ENCODE measurements around the gene CDPF1.

DNA sequence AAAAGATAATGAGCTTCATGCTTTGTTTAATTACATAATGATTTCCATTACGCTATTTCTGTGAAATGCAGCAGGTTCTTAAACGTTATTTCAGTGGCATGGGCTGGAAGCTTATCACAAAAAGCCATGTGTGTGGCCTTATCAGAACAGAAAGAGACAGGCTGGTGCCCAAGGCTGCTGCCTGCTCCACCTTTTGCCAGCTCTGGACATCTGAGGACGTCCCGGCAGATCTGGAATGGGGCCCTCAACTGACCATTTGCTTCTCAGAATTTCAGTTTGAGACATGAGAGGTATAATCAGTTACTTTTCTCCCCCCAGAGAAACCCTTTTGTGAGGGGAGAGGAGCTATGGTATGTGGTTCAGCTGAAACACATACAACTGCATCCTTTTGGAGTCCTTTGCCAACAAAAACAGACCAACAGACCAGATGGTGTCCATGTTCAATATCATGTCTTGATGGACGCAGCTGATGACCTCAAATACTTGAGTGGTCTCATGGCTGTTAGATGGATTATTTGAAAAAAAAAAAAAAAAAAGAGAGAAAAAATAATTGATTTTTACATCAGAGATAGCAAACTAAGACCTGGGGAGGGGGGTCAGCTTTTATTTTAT lies 8.6 kb downstream of the CDPF1 start:
- TF ChIP-seq TAF1 (IDR thresholded peaks at IDR 0.05; ENCODE audit: low read depth) = no peak
- TF ChIP-seq, protein P1, sequence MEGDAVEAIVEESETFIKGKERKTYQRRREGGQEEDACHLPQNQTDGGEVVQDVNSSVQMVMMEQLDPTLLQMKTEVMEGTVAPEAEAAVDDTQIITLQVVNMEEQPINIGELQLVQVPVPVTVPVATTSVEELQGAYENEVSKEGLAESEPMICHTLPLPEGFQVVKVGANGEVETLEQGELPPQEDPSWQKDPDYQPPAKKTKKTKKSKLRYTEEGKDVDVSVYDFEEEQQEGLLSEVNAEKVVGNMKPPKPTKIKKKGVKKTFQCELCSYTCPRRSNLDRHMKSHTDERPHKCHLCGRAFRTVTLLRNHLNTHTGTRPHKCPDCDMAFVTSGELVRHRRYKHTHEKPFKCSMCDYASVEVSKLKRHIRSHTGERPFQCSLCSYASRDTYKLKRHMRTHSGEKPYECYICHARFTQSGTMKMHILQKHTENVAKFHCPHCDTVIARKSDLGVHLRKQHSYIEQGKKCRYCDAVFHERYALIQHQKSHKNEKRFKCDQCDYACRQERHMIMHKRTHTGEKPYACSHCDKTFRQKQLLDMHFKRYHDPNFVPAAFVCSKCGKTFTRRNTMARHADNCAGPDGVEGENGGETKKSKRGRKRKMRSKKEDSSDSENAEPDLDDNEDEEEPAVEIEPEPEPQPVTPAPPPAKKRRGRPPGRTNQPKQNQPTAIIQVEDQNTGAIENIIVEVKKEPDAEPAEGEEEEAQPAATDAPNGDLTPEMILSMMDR (IDR thresholded peaks at IDR 0.05; ENCODE audit: poor library complexity, severe bottlenecking) = no peak
- TF ChIP-seq EZH2 (IDR thresholded peaks at IDR 0.05; ENCODE audit: borderline replicate concordance, insufficient read depth, low read length, poor library complexity, severe bottlenecking) = no peak
